DOHH2 (cell line): ENCODE measurements around the gene RAD51B.

ENCODE experiments used
- H3F3A ChIP-seq: fragments of 200-600 bp; sonication (generic), shearing (Covaris generic); 2 replicates; pipeline ENCODE4 v1.6.0; 2016; ENCODE audit warnings: antibody characterized with exemption, mild to moderate bottlenecking; ENCODE audit not compliant: control insufficient read depth, insufficient read depth
- H3K27ac ChIP-seq: fragments of 200-600 bp; sonication (generic); 2 replicates; pipeline ENCODE4 v1.5.1; 2014; ENCODE audit warnings: low read depth, mild to moderate bottlenecking, low read length, moderate library complexity
- H3K27me3 ChIP-seq: fragments of 200-600 bp; sonication (generic); 2 replicates; pipeline ENCODE4 v1.6.1; 2014; ENCODE audit warnings: mild to moderate bottlenecking, low read length, mixed read lengths; ENCODE audit not compliant: control insufficient read depth
- H3K36me3 ChIP-seq: fragments of 200-600 bp; sonication (generic); 2 replicates; pipeline ENCODE4 v1.6.1; 2014; ENCODE audit warnings: mild to moderate bottlenecking, low read length, moderate library complexity, mixed read lengths; ENCODE audit not compliant: control insufficient read depth
- H3K4me1 ChIP-seq: fragments of 200-600 bp; sonication (generic); 2 replicates; pipeline ENCODE4 v1.6.1; 2014; ENCODE audit warnings: mild to moderate bottlenecking, low read length, mixed read lengths; ENCODE audit not compliant: control insufficient read depth
- H3K4me2 ChIP-seq: fragments of 200-600 bp; sonication (generic); 2 replicates; pipeline ENCODE4 v1.6.0; 2014; ENCODE audit warnings: mild to moderate bottlenecking, low read length, moderate library complexity
- H3K4me3 ChIP-seq: fragments of 200-600 bp; sonication (generic); 2 replicates; pipeline ENCODE4 v1.5.1; 2014; ENCODE audit warnings: mild to moderate bottlenecking, low read length, mixed read lengths
- H3K79me2 ChIP-seq: fragments of 200-600 bp; sonication (generic); 2 replicates; pipeline ENCODE4 v1.6.1; 2014; ENCODE audit warnings: mild to moderate bottlenecking, low read length, mixed read lengths; ENCODE audit not compliant: control insufficient read depth
- H3K9me2 ChIP-seq: fragments of 200-600 bp; sonication (generic); replicated peaks from 2 replicates; pipeline ENCODE4 v1.6.1; 2014; ENCODE audit warnings: mild to moderate bottlenecking, low read length, mixed read lengths; ENCODE audit not compliant: control insufficient read depth
- H3K9me3 ChIP-seq: fragments of 200-600 bp; sonication (generic); 2 replicates; pipeline ENCODE4 v1.6.1; 2014; ENCODE audit warnings: antibody characterized with exemption, low read length, mixed read lengths; ENCODE audit not compliant: control insufficient read depth, insufficient read depth
- H4K20me1 ChIP-seq: fragments of 200-600 bp; sonication (generic); 2 replicates; pipeline ENCODE4 v1.6.0; 2014; ENCODE audit warnings: low read depth, mild to moderate bottlenecking, antibody characterized with exemption, low read length, moderate library complexity; ENCODE audit not compliant: control insufficient read depth, insufficient read depth
- CTCF ChIP-seq: fragments of 200-600 bp; sonication (generic); IDR thresholded peaks from one replicate; pipeline ENCODE4 v1.5.1; 2014; ENCODE audit warnings: antibody characterized with exemption, mild to moderate bottlenecking, low read depth, low read length; ENCODE audit not compliant: poor library complexity, severe bottlenecking
- EZH2phosphoT487 ChIP-seq: fragments of 200-600 bp; sonication (generic); IDR thresholded peaks from 2 replicates; pipeline ENCODE4 v1.6.1; 2017; ENCODE audit warnings: borderline replicate concordance, mild to moderate bottlenecking, antibody characterized with exemption, low read length, moderate library complexity, mixed read lengths

RAD51B gene

GRCh38 chr14:68293404-68293803 is 473.8 kb downstream of the RAD51B start:
- H3K4me3 ChIP-seq: peak overlapping the region; percentile 39
- TF ChIP-seq EZH2phosphoT487 (no peak), CTCF (no peak)
- no peaks in the 10 kb centered on the region for H3K9me2 ChIP-seq
- no peaks in the 10 kb centered on the region for H4K20me1 ChIP-seq
- no peaks in the 10 kb centered on the region for H3K36me3 ChIP-seq
- 0 out of 2 replicates have a peak, but pooled peaks cover 7% of the 10 kb centered on the region for H3F3A ChIP-seq
- H3K4me1 ChIP-seq: peaks cover 55% of the 10 kb centered on the region
- no peaks in the 10 kb centered on the region for H3K79me2 ChIP-seq
- H3K4me2 ChIP-seq: peak overlapping the region; percentile 60
- peak overlapping the region; percentile 47 for H3K27ac ChIP-seq
- no peaks in the 10 kb centered on the region for H3K9me3 ChIP-seq
- H3K27me3 ChIP-seq: no peaks in the 10 kb centered on the region

- Histone ChIP-seq H4K20me1 (no peaks in the 10 kb centered on the region), H3K27ac (no peak overlapping the region), H3K4me1 (peaks cover 51% of the 10 kb centered on the region), H3K79me2 (no peaks in the 10 kb centered on the region), H3K4me2 (peak overlapping the region; percentile 24), H3K9me3 (no peaks in the 10 kb centered on the region), H3K36me3 (no peaks in the 10 kb centered on the region), H3F3A (0 out of 2 replicates have a peak, but pooled peaks cover 7% of the 10 kb centered on the region), H3K4me3 (0 out of 2 replicates have a peak overlapping the region, but pooled peaks have one; percentile 3), H3K27me3 (no peaks in the 10 kb centered on the region), H3K9me2 (no peaks in the 10 kb centered on the region)
- no peak for TF ChIP-seq CTCF
- no peak for TF ChIP-seq EZH2phosphoT487
These were observed 475.8 kb downstream of the RAD51B start for GRCh38 chr14:68295316-68295816.

GRCh38 chr14:68297039-68297438 is 477.5 kb downstream of the RAD51B start:
- Histone ChIP-seq H3K27me3 (no peaks in the 10 kb centered on the region), H3K4me2 (no peak overlapping the region), H4K20me1 (no peaks in the 10 kb centered on the region), H3K9me2 (no peaks in the 10 kb centered on the region), H3K79me2 (no peaks in the 10 kb centered on the region), H3K27ac (no peak overlapping the region), H3F3A (0 out of 2 replicates have a peak, but pooled peaks cover 7% of the 10 kb centered on the region), H3K4me1 (peaks cover 44% of the 10 kb centered on the region), H3K36me3 (peaks cover 1% of the 10 kb centered on the region; the same call in 1 of the 2 replicates), H3K9me3 (no peaks in the 10 kb centered on the region), H3K4me3 (no peak overlapping the region)
- TF ChIP-seq EZH2phosphoT487 (no peak), CTCF (no peak)
